GM12891 (cell line): Measurements from ENCODE around the gene HIPK2.

Experiments used
- POLR2A ChIP-seq: IDR thresholded peaks from 2 replicates; pipeline ENCODE4 v1.6.1; 2011; ENCODE audit warnings: low read depth, low read length, control low read depth
- POU2F2 ChIP-seq: IDR thresholded peaks from 2 replicates; pipeline ENCODE4 v1.6.1; 2011; ENCODE audit warnings: low read depth, mild to moderate bottlenecking, control low read depth, low read length, moderate library complexity
- SPI1 ChIP-seq: IDR thresholded peaks from 2 replicates; pipeline ENCODE4 v1.6.1; 2011; ENCODE audit warnings: low read depth, low read length, control low read depth

DNA sequence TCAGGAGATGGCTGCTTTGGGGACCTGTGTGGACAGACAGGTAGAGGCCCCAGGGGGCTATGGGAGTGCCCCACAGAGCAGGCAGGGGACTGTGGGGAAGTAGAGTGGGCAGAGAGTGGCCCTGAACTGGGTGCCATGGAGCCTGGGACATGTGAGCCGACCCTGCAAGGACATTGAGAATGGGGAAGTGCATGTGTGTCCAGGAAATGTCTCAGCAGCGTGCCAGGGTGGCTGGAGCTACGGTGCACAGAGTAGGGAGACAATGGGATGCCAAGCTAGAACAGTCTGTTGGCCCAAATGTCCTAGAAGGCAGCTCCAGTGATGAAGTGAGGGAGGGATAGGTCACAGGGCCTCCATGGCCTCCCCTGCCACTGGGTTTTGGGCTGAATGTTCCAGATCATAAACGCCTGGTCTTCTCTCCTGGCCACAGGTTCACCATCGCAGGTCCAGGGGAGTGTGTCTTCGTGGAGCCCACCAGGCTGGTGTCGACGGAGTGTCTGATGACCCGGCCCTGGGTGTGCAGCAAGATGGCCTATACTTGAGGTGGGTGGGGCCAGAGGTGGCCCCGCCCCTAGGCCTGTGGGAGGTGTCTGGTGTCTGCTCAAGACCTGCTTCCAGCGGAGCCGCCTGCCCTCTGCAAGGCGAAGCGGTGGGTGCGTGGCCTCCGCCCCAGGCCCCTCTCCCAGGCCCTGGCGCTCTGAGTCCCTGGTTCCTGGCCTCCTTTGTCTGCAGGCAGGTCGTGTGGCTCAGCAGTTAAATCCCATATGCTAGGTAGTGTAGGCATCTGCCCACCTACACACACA lies 233.8 kb downstream of the HIPK2 start:
- no peak for TF ChIP-seq POU2F2
- TF ChIP-seq POLR2A = no peak
- peak; percentile 51 for TF ChIP-seq SPI1
